MM.1S (cell line): Measurements from ENCODE around the gene HCN4.

Source experiments
- CTCF ChIP-seq: fragments of 300-600 bp; sonication (generic); IDR thresholded peaks from 2 replicates; pipeline ENCODE4 v1.5.1; 2016; ENCODE audit warnings: antibody characterized with exemption, low read length, mixed read lengths
- EZH2 ChIP-seq: fragments of 300-600 bp; sonication (generic); optimal IDR thresholded peaks from 2 replicates; pipeline ENCODE3; 2017; ENCODE audit warnings: low read depth, mild to moderate bottlenecking, antibody characterized with exemption, low read length, mixed read lengths

- TF ChIP-seq CTCF (no peak), EZH2 (no peak)
Measured at GRCh38 chr15:73346735-73347312, 21.9 kb downstream of the HCN4 start.
